Upper lobe of right lung (tissue), 1 donor: ENCODE measurements around the gene TLR1. TPM values are rescaled to one million over a fixed set of nuclear protein-coding genes. Genes with fewer than 3 reads are reported as not detected.

ENCODE experiments used
- ATAC-seq: fragments of 200-7000 bp; cut with Tn5 transposase; one replicate; pipeline ENCODE4 v1.9.1; 2020; ENCODE audit warnings: mild to moderate bottlenecking, moderate library complexity
- DNase-seq: peaks from one replicate; pipeline ENCODE4 v3.0.0-alpha.2; 2020
- H3K27ac ChIP-seq: fragments of 200-600 bp; one replicate; pipeline ENCODE4 v1.8.0; 2022
- H3K27me3 ChIP-seq: fragments of 200-600 bp; one replicate; pipeline ENCODE4 v1.8.0; 2022; ENCODE audit warnings: mild to moderate bottlenecking
- H3K36me3 ChIP-seq: fragments of 200-600 bp; one replicate; pipeline ENCODE4 v1.8.0; 2022
- H3K4me1 ChIP-seq: fragments of 200-600 bp; one replicate; pipeline ENCODE4 v1.8.0; 2022
- H3K4me3 ChIP-seq: fragments of 200-600 bp; one replicate; pipeline ENCODE4 v1.8.0; 2022; ENCODE audit warnings: mild to moderate bottlenecking
- H3K9me3 ChIP-seq: fragments of 200-600 bp; one replicate; pipeline ENCODE4 v1.8.0; 2022
- CTCF ChIP-seq: fragments of 200-600 bp; IDR thresholded peaks from one replicate; pipeline ENCODE4 v1.8.0; 2022; ENCODE audit warnings: antibody characterized with exemption
- intact Hi-C: fragments of 100-400 bp; cut with DNase I; formaldehyde crosslinking; loops from one replicate; pipeline ENCODE4 v1.11.0; 2022
- total RNA-seq: library from RNA; stranded (reverse); fragmentation: NEBNext Ultra II Directional; extraction: Animal tissue kit (Norgen Biotek cat#: 25700); gene quantifications from one replicate; pipeline ENCODE4 v1.2.1, GENCODE V29; 2021
- donor health status: DM: no; HTN: yes; CAD: no; lungs with severe emphysema.

TLR1 gene
- total RNA-seq, 1 donor from 2014 or later = 26.4 TPM

DNA sequence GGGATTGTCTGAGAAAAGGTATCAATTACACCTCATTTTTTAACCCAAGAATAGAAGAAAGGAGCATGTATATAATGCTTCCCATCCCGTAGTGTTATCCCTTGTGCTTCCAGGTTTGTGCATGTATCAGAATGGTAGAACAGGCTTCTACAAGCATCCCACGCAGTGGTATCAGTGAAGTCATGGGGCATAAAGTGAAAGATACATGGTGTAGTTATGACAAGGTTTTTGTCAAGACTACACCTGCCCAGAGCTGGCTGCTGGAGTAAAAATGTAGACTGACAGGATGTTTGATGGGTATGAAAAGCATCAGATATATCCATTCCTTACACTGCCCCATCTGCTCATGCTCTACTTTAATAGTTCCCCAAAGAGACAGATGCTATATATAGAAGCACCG, 9.5 kb downstream of the TLR1 start:
- TF ChIP-seq CTCF = no peak
- H3K27ac ChIP-seq = no peak overlapping the region
- no peak for ATAC-seq
- H3K36me3 ChIP-seq = peaks cover 19% of the 10 kb centered on the region
- no peaks in the 10 kb centered on the region for H3K4me1 ChIP-seq
- H3K27me3 ChIP-seq = no peaks in the 10 kb centered on the region
- intact Hi-C loops = no loop called here
- no peak for DNase-seq
- no peak overlapping the region for H3K4me3 ChIP-seq
- H3K9me3 ChIP-seq = no peaks in the 10 kb centered on the region

DNA sequence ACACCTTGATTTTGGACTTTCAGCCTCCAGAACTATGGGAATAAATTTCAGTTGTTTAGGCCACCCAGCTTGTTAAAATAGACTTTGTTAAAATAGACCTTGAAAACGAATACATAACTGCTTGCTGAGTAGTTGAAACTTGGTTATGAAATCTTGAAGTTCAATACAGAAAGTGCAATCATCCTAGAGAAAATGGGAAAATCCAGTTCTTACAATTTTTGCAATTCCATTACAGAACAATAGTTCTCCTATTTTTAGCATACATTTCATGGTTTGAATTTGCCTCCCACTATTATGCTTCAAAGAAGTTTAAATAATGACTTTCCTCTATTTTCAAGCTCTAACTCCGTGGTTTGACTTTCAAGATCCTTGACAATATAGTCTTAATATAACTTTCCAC, 10.5 kb downstream of the TLR1 start:
- peaks cover 11% of the 10 kb centered on the region for H3K36me3 ChIP-seq
- no peaks in the 10 kb centered on the region for H3K9me3 ChIP-seq
- no peak overlapping the region for H3K27ac ChIP-seq
- H3K4me1 ChIP-seq = no peaks in the 10 kb centered on the region
- no peak overlapping the region for H3K4me3 ChIP-seq
- ATAC-seq (no peak), DNase-seq (no peak)
- intact Hi-C loops = no loop called here
- H3K27me3 ChIP-seq = no peaks in the 10 kb centered on the region
- no peak for TF ChIP-seq CTCF

DNA sequence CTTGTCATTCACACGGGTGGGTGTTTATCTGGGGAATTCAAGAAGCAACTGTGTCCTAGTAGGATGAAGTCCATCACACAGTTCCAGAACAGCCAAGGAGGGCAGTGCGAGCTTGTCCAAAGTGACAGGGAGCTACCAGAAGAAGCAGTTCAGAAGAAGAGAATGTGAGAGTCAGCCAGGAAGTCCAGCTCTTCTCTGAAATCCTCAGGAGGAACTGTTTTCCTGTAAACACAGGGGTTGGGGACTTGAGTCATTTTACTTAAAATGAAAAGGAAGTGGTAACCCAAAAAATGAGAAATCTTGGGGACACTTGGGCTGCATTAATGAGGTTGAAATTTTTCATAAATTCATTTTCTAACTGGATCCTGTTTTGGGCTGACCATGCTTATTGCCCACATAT, 13.6 kb downstream of the TLR1 start:
- Histone ChIP-seq H3K4me1 (no peaks in the 10 kb centered on the region), H3K27ac (peak overlapping the region; percentile 12), H3K9me3 (no peaks in the 10 kb centered on the region), H3K27me3 (no peaks in the 10 kb centered on the region), H3K36me3 (no peaks in the 10 kb centered on the region), H3K4me3 (no peak overlapping the region)
- TF ChIP-seq CTCF = no peak
- no peak for DNase-seq
- intact Hi-C loops = no loop called here
- peak; percentile 60 for ATAC-seq

- DNase-seq = no peak
- no peaks in the 10 kb centered on the region for H3K4me1 ChIP-seq
- H3K27ac ChIP-seq = no peak overlapping the region
- H3K27me3 ChIP-seq = no peaks in the 10 kb centered on the region
- ATAC-seq = no peak
- H3K4me3 ChIP-seq = no peak overlapping the region
- TF ChIP-seq CTCF = no peak
- no peaks in the 10 kb centered on the region for H3K36me3 ChIP-seq
- intact Hi-C loops = no loop called here
- no peaks in the 10 kb centered on the region for H3K9me3 ChIP-seq
Observed at GRCh38 chr4:38788317-38788716, 16.3 kb downstream of the TLR1 start.

GRCh38 chr4:38787693-38788092, 16.9 kb downstream of the TLR1 start:
- no peak for DNase-seq
- no peaks in the 10 kb centered on the region for H3K9me3 ChIP-seq
- no peaks in the 10 kb centered on the region for H3K36me3 ChIP-seq
- intact Hi-C loops = no loop called here
- no peak for TF ChIP-seq CTCF
- H3K27me3 ChIP-seq = no peaks in the 10 kb centered on the region
- no peaks in the 10 kb centered on the region for H3K4me1 ChIP-seq
- H3K27ac ChIP-seq = no peak overlapping the region
- no peak overlapping the region for H3K4me3 ChIP-seq
- no peak for ATAC-seq

DNA sequence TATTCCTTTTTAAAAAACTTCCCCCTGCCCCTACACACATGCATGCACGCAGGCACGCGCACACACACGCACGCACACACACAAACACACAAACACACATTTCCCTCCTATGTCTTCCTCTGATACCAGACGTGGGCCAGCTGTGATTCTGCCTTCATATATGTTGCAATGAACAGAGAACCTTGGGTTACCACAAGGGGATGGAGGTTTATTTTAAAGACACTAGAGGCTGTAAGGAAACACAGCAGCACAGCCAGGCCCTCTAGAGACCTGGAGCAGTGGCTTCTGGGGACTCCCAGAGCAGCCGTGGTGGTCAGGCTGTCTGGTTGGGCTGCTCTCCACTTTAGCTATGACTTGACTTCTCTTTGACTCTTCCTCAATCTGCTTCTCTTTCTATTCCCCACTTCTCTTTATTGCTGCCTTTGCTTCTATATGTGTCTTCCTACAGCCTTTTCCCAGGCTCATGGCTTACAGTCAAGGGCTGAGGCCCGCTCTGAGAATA, 18.6 kb downstream of the TLR1 start:
- no peak for TF ChIP-seq CTCF
- intact Hi-C loops = no loop called here

More for the DNA sequence above, 18.6 kb downstream of the TLR1 start:
- H3K36me3 ChIP-seq = no peaks in the 10 kb centered on the region
- ATAC-seq (peak; percentile 91), DNase-seq (peak; percentile 66)
- no peaks in the 10 kb centered on the region for H3K4me1 ChIP-seq
- H3K4me3 ChIP-seq = no peak overlapping the region
- no peaks in the 10 kb centered on the region for H3K27me3 ChIP-seq
- no peaks in the 10 kb centered on the region for H3K9me3 ChIP-seq
- H3K27ac ChIP-seq = peak overlapping the region; percentile 17
